Urinary bladder (tissue), 4 donors: ENCODE results near the gene CLASP2. TPM values are rescaled to one million over a fixed set of nuclear protein-coding genes. Genes with fewer than 3 reads are reported as not detected.
A peak's percentile ranks its signal among the peaks of the same experiment; 100 is the strongest.
"Not testable (repeated sequence)": the region's sequence is repeated elsewhere in the genome, so short reads cannot be mapped to it uniquely, and the experiment has no call there.

Experiments
- DNase-seq: peaks from one replicate; pipeline ENCODE4 v3.0.0-alpha.2; 2015; ENCODE audit errors: extremely low spot score
- H3K27ac ChIP-seq: one replicate; pipeline ENCODE4 v1.5.1; 2013; ENCODE audit warnings: low read depth, mild to moderate bottlenecking, moderate library complexity
- H3K36me3 ChIP-seq: one replicate; pipeline ENCODE4 v1.6.1; 2013; ENCODE audit warnings: mild to moderate bottlenecking, moderate library complexity; ENCODE audit not compliant: insufficient read depth
- H3K4me1 ChIP-seq: one replicate; pipeline ENCODE4 v1.6.1; 2013; ENCODE audit warnings: mild to moderate bottlenecking, moderate library complexity; ENCODE audit not compliant: insufficient read depth
- H3K4me3 ChIP-seq: one replicate; pipeline ENCODE4 v1.5.1; 2013; ENCODE audit warnings: low read depth, low read length
- WGBS: extraction: QIAGEN DNeasy Blood & Tissue Kit; methylation state at CpG from one replicate; pipeline ENCODE4 v1.1.7; 2013; 5-methylcytosine and 5-hydroxymethylcytosine counted together
- polyA plus RNA-seq: library from polyadenylated mRNA; stranded (reverse); fragments of 200-250 nt; gene quantifications from one replicate; pipeline ENCODE4 v1.2.3, GENCODE V29; 2013
- total RNA-seq: library from RNA; depleted of rRNA; stranded (reverse); fragments of >200 nt; gene quantifications from one replicate; pipeline ENCODE4 v1.2.3, GENCODE V29; 2014
- donor health status: healthy with polysubstance abuse.
- donor health status: healthy.

CLASP2 gene
- total and polyA plus RNA-seq, 2 donors = 20.1 to 179 TPM

DNA sequence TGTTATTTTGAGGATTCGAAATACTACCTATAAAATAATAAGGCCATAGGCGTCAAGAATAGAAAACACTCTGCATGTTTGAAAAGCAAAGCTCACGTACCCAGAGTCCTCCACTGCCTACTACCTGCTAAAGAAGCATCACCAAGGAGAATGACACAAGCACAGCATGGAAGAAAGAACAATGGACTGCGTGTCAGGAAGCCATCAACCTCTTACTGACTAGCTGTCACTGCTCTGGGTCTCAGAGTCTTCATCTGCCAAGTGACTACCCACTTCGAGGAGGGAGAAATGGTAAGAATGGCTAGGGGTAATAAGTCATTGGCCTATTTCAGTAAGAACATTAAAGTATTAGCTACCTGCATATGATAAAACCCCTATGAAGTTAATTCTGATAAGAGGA is 49.4 kb downstream of the CLASP2 start:
- no peak overlapping the region for H3K27ac ChIP-seq
- WGBS = 94% methylated on average over 5 of the region's 5 CpGs
- H3K4me3 ChIP-seq = no peak overlapping the region
- DNase-seq = no peak
- no peaks in the 10 kb centered on the region for H3K36me3 ChIP-seq
- no peaks in the 10 kb centered on the region for H3K4me1 ChIP-seq

DNA sequence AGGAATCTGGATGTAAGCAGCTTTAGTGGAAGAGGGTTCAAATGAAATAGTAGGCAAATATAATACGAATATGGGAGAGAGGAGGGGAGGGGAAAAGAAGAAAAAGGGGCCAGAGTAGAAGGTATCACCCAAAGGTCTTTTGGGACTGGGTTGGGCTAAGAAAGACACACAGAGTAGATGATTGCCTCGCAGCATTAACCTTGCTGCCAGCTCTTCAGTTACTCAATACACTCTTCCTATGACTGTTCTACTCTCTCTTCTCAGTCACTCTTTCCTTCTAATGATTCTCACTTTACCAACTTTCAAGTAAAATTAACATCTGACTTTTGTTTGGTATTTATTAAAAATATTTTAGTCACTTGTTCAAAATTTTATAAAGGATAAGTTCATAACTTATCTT is 52.8 kb downstream of the CLASP2 start:
- WGBS = 85% methylated on average over 2 of the region's 2 CpGs
- Histone ChIP-seq H3K4me1 (no peaks in the 10 kb centered on the region), H3K4me3 (no peak overlapping the region), H3K36me3 (no peaks in the 10 kb centered on the region), H3K27ac (no peak overlapping the region)
- DNase-seq = no peak

DNA sequence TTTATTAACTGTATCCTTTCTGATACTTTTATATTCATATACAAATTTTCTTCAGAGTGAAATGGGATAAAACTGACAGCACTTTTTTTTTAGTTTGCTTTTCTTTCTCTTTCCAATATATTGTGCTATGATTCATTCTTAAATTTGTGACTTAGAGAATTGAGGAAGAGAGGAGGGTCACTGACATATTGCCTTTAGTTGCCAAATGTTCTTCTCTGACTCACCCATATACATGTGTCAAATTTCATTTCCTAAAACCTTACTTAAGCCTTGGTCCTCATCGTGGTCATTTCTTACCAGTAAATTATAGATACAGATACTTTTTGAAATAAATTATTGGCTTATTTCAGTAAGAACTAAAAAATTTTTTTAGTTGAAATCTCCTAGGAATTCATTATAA is 53.9 kb downstream of the CLASP2 start:
- DNase-seq = no peak
- no peaks in the 10 kb centered on the region for H3K4me1 ChIP-seq
- H3K4me3 ChIP-seq = no peak overlapping the region
- no peaks in the 10 kb centered on the region for H3K36me3 ChIP-seq
- 52% methylated on average over 1 of the region's 1 CpG for WGBS
- no peak overlapping the region for H3K27ac ChIP-seq

DNA sequence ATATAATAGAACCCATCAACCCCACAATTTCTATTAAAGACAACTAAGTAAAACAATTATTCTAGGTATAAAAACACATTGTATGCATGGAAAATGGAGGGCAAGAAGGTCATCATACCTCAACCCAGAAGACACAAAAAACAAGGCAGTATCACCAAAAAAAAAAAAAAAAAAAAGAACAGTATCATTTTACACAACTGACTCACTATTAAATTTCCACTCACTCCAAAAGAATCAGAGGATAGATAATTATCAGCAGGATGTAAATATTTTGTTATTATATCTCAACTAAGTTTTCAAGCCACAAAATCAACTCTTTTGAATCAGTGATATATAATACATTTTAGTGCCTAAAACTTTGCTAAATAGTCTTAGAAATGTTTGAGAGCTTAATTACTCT is 55.0 kb downstream of the CLASP2 start:
- Histone ChIP-seq H3K4me3 (no peak overlapping the region), H3K27ac (no peak overlapping the region), H3K36me3 (no peaks in the 10 kb centered on the region), H3K4me1 (no peaks in the 10 kb centered on the region)
- DNase-seq = no peak

DNA sequence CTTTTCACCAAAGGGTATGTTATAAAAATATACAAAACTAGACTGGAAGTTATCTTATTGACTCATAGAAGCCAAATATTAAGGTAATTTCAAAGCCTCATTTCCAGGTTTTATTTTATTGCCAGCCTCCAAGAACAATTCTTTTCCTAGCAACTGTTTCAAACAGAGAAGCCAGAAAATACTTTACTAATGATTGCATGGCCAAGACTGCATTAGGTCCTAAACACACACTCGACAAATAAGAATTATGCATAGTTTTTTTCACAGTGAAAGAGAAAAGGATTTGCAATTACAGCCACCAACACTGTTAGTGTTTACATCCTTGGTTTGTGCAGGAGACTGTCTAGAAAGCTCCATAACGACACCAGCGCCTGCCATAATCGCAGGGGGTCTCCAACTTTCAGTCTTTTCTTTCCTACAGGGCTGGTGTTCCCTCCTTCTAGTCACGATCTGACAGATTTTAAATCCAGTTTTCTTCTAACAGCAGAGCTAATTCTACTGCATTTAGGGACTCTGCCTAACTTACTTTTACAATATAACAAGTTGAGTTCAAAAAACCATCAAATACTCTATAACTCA is 58.1 kb downstream of the CLASP2 start:
- no peak overlapping the region for H3K4me3 ChIP-seq
- H3K27ac ChIP-seq = no peak overlapping the region
- H3K4me1 ChIP-seq = no peaks in the 10 kb centered on the region
- WGBS = 39% methylated on average over 5 of the region's 5 CpGs
- H3K36me3 ChIP-seq = no peaks in the 10 kb centered on the region
- DNase-seq = no peak

DNA sequence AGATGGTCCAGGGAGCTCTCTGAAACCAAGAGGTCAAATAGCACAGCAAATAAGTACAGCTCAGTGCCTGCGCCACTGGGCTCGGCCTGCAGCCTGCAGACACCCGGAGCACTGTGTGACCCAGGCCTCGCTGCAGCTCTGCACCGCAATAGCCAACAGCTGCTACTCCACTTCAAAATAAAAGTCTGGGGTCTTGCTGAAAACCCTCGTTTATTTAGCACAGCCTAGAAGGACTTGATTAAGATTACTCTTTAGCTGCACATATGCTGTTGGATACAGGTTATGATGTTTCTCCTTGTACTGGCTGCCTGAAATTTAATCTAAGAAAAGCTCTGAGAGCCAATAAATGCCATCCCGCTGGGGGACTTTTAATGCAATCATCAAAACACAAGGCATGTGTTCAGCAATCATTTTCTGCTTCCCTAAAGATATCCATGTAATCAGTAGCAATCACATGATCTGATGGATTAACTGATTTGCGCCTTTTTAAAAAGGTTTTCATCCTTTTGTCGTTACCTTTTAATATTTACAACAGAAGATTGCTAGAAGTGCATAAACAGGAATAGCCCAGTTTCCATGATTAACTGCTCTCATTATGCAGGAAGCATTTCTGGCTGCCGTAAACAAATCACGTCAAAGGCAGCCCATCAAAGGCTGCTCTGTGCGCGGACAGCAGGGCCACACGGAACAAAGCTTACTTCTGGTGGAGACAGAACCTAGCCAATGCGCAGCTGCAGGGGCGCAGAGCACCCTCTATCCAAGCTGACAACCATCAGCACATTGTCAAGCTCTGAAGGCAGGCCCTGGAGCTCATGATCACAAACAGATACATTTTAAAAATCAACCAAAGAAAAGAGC is 58.8 kb downstream of the CLASP2 start:
- peak overlapping the region; percentile 34 for H3K4me3 ChIP-seq
- no peaks in the 10 kb centered on the region for H3K4me1 ChIP-seq
- 1% methylated on average over 16 of the region's 16 CpGs for WGBS
- H3K36me3 ChIP-seq = no peaks in the 10 kb centered on the region
- DNase-seq = peak; percentile 73
- no peak overlapping the region for H3K27ac ChIP-seq

DNA sequence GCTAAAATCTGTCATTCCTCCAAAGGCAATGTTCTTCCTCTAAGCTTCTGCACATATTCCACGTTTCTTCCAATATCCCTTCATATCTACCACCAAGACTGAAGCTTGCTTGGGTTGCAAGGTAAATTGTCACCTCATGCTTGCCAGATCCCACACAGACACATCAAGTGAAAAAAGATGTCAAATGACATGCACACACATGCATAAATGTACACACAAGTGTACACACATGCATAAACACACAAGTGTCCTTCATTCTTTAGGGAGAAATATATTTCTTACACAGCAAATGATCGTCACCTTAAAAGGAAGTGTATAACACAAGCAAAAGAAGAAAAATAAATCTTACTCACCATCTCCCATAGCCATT is 59.4 kb downstream of the CLASP2 start:
- Histone ChIP-seq H3K27ac (peak overlapping the region; percentile 41), H3K4me3 (peak overlapping the region; percentile 34), H3K4me1 (no peaks in the 10 kb centered on the region), H3K36me3 (no peaks in the 10 kb centered on the region)
- 6% methylated on average over 2 of the region's 2 CpGs for WGBS
- no peak for DNase-seq

DNA sequence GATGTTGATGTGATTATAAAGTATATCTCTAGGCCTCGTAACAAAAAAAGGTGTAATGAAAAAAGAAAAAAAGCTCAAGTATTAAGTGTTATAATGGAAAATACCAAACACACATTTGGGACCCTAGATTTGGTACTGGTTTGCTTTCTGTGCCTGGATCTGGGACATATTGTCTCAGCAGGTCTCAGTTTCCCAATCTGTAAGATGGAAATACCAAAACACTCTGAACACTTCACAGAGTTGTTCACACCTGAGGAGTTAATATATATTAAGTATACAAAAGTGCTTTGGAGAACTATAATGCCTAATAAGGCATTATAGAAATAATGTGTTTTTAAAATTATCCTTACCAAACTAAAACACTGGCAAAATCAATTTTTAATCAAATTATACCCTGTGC is 60.0 kb downstream of the CLASP2 start:
- Histone ChIP-seq H3K36me3 (no peaks in the 10 kb centered on the region), H3K27ac (no peak overlapping the region), H3K4me3 (peak overlapping the region; percentile 9), H3K4me1 (no peaks in the 10 kb centered on the region)
- no peak for DNase-seq
- WGBS = 67% methylated on average over 1 of the region's 1 CpG

DNA sequence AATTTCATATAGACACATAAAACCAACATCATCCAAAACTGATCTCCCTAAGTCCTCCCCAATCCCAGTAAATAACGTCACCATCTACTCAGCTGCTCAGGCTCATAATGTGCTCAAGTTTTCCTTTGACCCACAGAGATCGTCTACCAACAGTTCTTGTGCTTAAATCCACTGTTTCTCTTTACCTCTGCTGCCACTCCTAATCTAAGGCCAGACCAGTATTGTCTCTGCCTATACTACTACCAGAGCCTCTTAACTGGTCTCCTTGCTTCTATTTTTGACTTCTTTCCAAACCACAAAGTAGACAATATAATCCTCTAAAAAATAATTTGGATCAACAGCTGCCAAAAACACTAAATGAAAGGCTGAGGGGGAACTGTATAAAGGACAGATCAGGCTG is 65.3 kb downstream of the CLASP2 start:
- no peak overlapping the region for H3K27ac ChIP-seq
- peaks cover 1% of the 10 kb centered on the region for H3K4me1 ChIP-seq

DNA sequence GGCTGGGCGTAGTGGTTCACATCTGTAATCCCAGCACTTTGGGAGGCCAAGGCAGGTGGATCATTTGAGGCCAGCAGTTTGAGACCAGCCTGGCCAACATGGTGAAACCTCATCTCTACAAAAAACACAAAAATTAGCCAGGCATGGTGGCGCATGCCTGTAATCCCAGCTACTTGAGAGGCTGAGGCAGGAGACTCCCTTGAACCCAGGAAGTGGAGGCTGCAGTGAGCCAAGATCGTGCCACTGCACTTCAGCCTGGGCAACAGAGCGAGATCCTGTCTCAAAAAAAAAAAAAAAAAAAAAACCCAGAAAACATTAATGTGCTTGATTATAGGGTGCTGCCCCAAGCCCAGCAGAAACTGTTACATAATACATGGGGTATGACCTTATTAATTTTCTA is 67.0 kb downstream of the CLASP2 start:
- not testable (repeated sequence) for H3K4me3 ChIP-seq, H3K36me3 ChIP-seq, H3K27ac ChIP-seq, DNase-seq, H3K4me1 ChIP-seq
- 96% methylated on average over 4 of the region's 4 CpGs for WGBS

More for the DNA sequence above, 65.3 kb downstream of the CLASP2 start:
- DNase-seq = no peak
- 54% methylated on average over 2 of the region's 2 CpGs for WGBS
- Histone ChIP-seq H3K4me3 (no peak overlapping the region), H3K36me3 (no peaks in the 10 kb centered on the region)

DNA sequence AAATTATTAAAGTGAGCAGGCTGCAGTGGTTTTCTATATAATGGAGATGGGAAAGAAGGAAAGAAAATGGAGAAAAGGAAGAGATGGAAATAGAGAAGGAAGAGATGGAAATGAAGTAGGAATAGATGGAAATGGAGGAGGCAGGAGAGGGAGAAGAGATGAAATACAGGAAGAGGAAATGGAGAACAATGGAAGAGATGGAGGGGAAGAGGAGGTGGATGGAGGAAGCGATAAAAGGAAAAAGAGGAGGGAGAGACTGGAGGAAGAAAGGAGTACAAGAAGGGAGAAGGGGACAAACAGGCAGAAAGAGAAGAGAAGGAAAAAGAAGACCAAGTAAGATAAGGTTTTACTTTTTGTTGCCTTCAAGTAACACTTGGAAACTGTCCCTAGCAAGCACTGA is 67.6 kb downstream of the CLASP2 start:
- H3K27ac ChIP-seq = no peak overlapping the region
- H3K36me3 ChIP-seq = no peaks in the 10 kb centered on the region
- H3K4me3 ChIP-seq = no peak overlapping the region
- DNase-seq = no peak
- WGBS = 96% methylated on average over 1 of the region's 1 CpG
- peaks cover 1% of the 10 kb centered on the region for H3K4me1 ChIP-seq

DNA sequence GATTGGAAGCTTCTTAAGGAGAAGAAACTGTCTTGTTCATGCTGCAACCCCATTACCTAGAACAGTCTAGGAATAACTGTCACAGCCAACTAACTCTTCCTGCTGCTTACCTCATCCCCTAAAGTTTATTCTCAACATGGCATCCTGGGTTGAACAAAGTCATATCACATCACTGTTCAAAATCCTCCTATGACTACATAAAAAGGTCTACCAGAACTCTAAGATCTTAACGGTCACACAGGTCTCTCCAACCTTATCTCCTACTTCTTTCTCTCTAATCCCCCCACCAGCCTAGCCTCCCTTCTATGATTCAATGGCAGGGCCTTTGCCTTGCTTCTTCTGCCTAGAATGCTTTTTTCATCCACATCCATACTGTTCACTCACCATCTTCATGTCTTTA is 69.3 kb downstream of the CLASP2 start:
- H3K27ac ChIP-seq = no peak overlapping the region
- 83% methylated on average over 1 of the region's 1 CpG for WGBS
- DNase-seq = no peak
- no peaks in the 10 kb centered on the region for H3K36me3 ChIP-seq
- peaks cover 1% of the 10 kb centered on the region for H3K4me1 ChIP-seq
- H3K4me3 ChIP-seq = no peak overlapping the region

DNA sequence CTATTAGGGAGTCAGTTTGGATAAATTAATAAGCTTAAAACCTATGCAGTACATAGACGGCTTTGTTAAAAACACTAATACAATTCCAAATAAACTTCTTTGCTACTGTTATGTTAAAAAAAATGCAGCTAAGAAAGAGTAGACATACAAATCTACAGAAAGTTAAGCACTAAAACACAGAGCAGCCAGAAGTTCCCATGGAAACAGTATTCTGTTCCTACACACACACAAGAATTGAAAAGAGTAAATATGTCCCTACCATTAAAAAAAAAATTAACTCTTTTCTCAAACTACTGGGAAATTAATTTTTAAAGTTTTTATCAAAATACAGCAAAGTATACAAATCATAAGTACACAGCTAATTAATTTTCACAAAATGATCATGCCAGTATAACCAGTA is 71.6 kb downstream of the CLASP2 start:
- WGBS = 81% methylated on average over 1 of the region's 1 CpG
- Histone ChIP-seq H3K36me3 (no peaks in the 10 kb centered on the region), H3K27ac (no peak overlapping the region), H3K4me3 (no peak overlapping the region), H3K4me1 (no peaks in the 10 kb centered on the region)
- no peak for DNase-seq

DNA sequence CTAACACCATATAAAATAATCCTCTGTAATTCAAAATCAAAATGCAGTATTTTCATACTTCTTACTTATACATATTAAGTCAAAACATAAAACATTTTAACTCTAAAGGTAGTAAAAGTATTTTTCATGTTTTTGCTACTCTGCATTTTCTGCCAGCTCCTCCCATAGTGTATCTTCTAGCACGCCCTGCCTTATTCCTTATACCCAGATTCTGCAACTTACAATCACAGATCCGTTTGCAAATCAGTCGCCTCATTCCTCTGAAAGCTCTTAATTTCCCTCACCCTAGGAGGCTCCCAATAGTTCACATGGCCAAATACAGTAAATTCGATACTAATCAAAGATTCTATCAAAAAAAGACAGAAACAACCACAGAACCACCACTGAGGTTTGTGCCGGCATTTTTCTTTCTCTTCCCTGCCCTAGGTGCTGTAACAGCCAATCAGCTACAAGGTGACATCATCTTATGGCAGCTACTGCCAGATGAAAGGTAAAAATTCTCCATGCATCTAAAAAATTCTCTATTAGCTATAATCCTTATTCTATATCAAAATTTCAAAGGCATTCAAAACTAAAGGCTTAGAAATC is 72.9 kb downstream of the CLASP2 start:
- 59% methylated on average over 5 of the region's 5 CpGs for WGBS
- H3K36me3 ChIP-seq = no peaks in the 10 kb centered on the region
- H3K27ac ChIP-seq = no peak overlapping the region
- H3K4me1 ChIP-seq = no peaks in the 10 kb centered on the region
- no peak for DNase-seq
- H3K4me3 ChIP-seq = no peak overlapping the region
